H1 (cell line): ENCODE data around the gene TLL1.

Experiments used
- CTCF ChIP-seq, 3 experiments: IDR thresholded peaks; 1 replicate in 2 of 3; 2 replicates in 1 of 3; pipeline versions ENCODE4 v1.5.1 to v1.6.1; 2011; ENCODE audit warnings: low read length in 3 of 3, mild to moderate bottlenecking in 3 of 3, inconsistent platforms in 2 of 3, low read depth in 1 of 3, moderate library complexity in 1 of 3; ENCODE audit not compliant: insufficient read depth in 1 of 3; ENCODE audit errors: control extremely low read depth in 1 of 3
- JUN ChIP-seq: IDR thresholded peaks from 2 replicates; pipeline ENCODE4 v1.6.1; 2011; ENCODE audit warnings: low read depth, mild to moderate bottlenecking, improper control_type of control experiment, low read length

- no peak for TF ChIP-seq CTCF (IDR thresholded peaks at IDR 0.05; ENCODE audit: control extremely low read depth in 1 of 3, insufficient read depth in 1 of 3, low read depth in 1 of 3, low read length in 3 of 3)
- TF ChIP-seq JUN = no peak
Measured at GRCh38 chr4:165864271-165864670, 8.8 kb upstream of the TLL1 start.
